Peyer's patch (tissue), 4 donors: ENCODE data around the gene FNDC3B. TPM values are rescaled to one million over a fixed set of nuclear protein-coding genes. Genes with fewer than 3 reads are reported as not detected.

Experiments
- DNase-seq, 3 donors: peaks; one replicate each; pipeline ENCODE4 v3.0.0-alpha.2; 2017 to 2019
- H3K27ac ChIP-seq, 4 donors: fragments of 200-600 bp; sonication (generic); one replicate each; pipeline ENCODE4 v1.5.1; 2016 to 2019
- H3K27me3 ChIP-seq, 2 donors: fragments of 200-600 bp; sonication (generic); one replicate each; pipeline ENCODE4 v1.5.1; 2019
- H3K36me3 ChIP-seq, 3 donors: fragments of 200-600 bp; sonication (generic); one replicate each; pipeline ENCODE4 v1.5.1; 2016 to 2019
- H3K4me1 ChIP-seq, 4 donors: fragments of 200-600 bp; sonication (generic); one replicate each; pipeline ENCODE4 v1.5.1; 2016 to 2019
- H3K4me3 ChIP-seq, 4 donors: fragments of 200-600 bp; sonication (generic); 1 replicate in 3 of 4; 2 replicates in 1 of 4; pipeline ENCODE4 v1.5.1; 2016 to 2019; ENCODE audit warnings: mild to moderate bottlenecking in 1 of 4
- H3K9me3 ChIP-seq, 4 donors: fragments of 200-600 bp; sonication (generic); one replicate each; pipeline ENCODE4 v1.5.1; 2016 to 2019; ENCODE audit warnings: mild to moderate bottlenecking in 1 of 4
- POLR2A ChIP-seq, 2 donors: fragments of 450-650 bp; IDR thresholded peaks; one replicate each; pipeline ENCODE4 v1.5.1; 2017; ENCODE audit warnings: antibody characterized with exemption in 2 of 2, mild to moderate bottlenecking in 2 of 2, moderate library complexity in 2 of 2
- total RNA-seq, 4 donors: library from RNA; depleted of rRNA; stranded (reverse); fragments of >200 nt; gene quantifications; one replicate each; pipeline ENCODE4 v1.1.0, GENCODE V29; 2016
- TF ChIP-seq, protein P1 (sequence below), 6 experiments: fragments of 450-650 bp in 4 of 6; fragments of 200-600 bp in 2 of 6; sonication (generic) in 1 of 6; IDR thresholded peaks; one replicate each; pipeline ENCODE4 v1.5.1; 2017 to 2019; ENCODE audit warnings: antibody characterized with exemption in 6 of 6, mild to moderate bottlenecking in 3 of 6, moderate library complexity in 1 of 6

The FNDC3B gene
- total RNA-seq, 4 donors from 2014 or later = 28.7 to 74.3 (median 54.6) TPM

DNA sequence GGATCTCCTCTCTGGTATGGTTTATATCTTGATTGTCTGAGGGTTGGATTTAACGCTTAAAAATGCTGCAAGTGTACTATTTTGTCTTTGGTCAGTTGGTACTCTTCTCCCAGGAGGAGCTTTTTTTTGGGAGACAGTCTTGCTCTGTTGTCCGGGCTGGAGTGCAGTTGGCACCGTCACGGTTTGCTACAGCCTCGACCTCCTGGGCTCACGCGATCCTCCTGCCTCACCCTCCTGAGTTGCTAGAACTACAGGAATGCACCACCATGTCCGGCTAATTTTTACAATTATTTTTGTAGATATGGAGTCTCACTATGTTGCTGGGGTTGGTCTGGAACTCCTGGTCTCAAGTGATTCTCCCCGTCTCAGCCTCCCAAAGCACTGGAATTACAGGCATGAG is 89.5 kb downstream of the FNDC3B start:
- Histone ChIP-seq H3K36me3 (peaks cover 0 to 6% (median 0%) of the 10 kb centered on the region in 3 donors), H3K9me3 (no peaks in the 10 kb centered on the region), H3K4me1 (peaks cover 0 to 25% (median 4%) of the 10 kb centered on the region in 4 donors), H3K27me3 (no peaks in the 10 kb centered on the region), H3K27ac (peak overlapping the region in 3 of 4 donors; percentile 4 to 72 (median 12)), H3K4me3 (no peak overlapping the region)
- TF ChIP-seq, protein P1, sequence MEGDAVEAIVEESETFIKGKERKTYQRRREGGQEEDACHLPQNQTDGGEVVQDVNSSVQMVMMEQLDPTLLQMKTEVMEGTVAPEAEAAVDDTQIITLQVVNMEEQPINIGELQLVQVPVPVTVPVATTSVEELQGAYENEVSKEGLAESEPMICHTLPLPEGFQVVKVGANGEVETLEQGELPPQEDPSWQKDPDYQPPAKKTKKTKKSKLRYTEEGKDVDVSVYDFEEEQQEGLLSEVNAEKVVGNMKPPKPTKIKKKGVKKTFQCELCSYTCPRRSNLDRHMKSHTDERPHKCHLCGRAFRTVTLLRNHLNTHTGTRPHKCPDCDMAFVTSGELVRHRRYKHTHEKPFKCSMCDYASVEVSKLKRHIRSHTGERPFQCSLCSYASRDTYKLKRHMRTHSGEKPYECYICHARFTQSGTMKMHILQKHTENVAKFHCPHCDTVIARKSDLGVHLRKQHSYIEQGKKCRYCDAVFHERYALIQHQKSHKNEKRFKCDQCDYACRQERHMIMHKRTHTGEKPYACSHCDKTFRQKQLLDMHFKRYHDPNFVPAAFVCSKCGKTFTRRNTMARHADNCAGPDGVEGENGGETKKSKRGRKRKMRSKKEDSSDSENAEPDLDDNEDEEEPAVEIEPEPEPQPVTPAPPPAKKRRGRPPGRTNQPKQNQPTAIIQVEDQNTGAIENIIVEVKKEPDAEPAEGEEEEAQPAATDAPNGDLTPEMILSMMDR (IDR thresholded peaks at IDR 0.05) = no peak
- TF ChIP-seq POLR2A (IDR thresholded peaks at IDR 0.05) = no peak
- DNase-seq = no peak

DNA sequence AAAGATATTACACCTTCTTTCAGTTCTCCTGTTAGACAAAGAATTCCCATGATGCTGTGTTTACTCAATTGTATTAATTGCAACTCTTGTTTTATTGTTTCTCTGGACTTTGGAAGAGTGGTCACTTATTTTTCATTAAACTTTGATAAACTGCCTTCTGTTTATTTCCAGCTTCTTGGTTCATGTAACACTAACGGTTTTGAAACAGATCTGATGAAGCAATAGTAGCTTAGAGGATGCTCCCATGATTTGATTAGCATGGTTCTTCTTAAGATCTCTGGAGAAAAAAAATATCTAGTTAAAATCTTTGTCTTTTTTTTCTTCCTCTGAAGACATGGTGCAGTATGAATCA is 90.1 kb downstream of the FNDC3B start:
- Histone ChIP-seq H3K36me3 (peaks cover 0 to under 1% (median 0%) of the 10 kb centered on the region in 3 donors), H3K9me3 (no peaks in the 10 kb centered on the region), H3K4me3 (no peak overlapping the region), H3K4me1 (peaks cover 0 to 31% (median 4%) of the 10 kb centered on the region in 4 donors), H3K27ac (peak overlapping the region in 3 of 4 donors; percentile 4 to 72 (median 12)), H3K27me3 (no peaks in the 10 kb centered on the region)
- TF ChIP-seq, protein P1 (IDR thresholded peaks at IDR 0.05) = no peak
- no peak for TF ChIP-seq POLR2A (IDR thresholded peaks at IDR 0.05)
- no peak for DNase-seq

DNA sequence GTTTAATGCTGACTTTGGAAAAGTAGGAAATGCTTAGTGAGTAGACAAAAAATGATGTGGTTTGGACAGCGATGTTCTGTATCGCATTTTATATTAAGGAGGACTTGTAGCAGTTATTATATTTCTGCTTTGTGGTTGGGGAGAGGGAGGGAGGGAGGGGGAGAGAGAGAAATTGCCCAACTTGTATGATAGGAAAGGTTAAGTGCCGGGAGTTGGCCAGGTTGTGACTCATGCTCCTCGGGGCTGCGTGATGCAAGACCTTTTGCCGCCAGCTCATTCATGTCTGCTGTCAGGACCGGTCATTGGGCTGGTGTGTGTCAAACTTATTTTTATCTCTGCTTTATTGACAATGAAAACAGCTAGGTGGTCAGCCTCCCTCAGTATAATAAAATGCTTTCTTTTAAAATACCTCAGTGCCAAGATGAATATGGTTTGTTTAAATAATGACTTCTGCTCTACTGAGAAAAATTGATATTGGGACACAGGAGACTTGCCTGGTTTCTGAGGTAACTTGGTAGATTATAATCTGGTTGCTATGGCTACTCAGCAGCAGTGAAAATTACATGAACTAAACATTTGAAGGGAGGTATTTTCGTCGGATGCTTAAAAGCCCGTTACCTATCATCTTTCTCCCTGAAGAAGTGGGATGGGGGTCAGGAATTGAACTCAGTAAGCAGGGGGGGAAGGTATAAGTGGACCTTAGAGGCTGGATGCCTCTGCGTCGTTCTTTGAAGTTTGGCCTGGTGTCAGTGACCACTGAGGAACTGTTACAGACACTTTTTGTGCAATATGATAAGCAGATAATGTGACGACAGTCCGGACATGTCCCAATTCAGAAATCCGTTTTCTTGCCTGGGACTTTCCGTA is 90.7 kb downstream of the FNDC3B start:
- Histone ChIP-seq H3K27me3 (no peaks in the 10 kb centered on the region), H3K27ac (peak overlapping the region; percentile 18 to 72 (median 41)), H3K4me1 (peaks cover 0 to 37% (median 4%) of the 10 kb centered on the region in 4 donors), H3K9me3 (no peaks in the 10 kb centered on the region), H3K36me3 (no peaks in the 10 kb centered on the region), H3K4me3 (no peak overlapping the region)
- DNase-seq = peak; percentile 48 to 91 (median 81)
- no peak for TF ChIP-seq POLR2A (IDR thresholded peaks at IDR 0.05)
- TF ChIP-seq, protein P1 (IDR thresholded peaks at IDR 0.05) = no peak

DNA sequence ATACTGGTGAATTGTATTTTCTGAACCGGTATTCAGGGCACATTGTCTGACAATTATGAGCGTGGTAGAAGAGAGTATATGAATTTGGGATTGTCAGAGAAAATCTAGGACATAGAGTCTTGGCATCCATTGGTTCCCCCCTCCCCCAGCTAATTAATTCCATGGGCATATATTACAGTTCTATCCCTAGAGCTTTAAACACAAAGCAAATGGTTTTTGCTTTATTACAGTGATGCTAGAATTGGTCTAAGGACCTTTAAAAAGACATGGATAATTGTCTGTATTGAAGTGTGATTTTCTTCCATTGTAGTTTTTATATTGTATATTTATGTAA is 91.3 kb downstream of the FNDC3B start:
- Histone ChIP-seq H3K9me3 (no peaks in the 10 kb centered on the region), H3K27ac (peak overlapping the region in 3 of 4 donors; percentile 33 to 72 (median 49)), H3K4me3 (no peak overlapping the region), H3K36me3 (no peaks in the 10 kb centered on the region), H3K27me3 (no peaks in the 10 kb centered on the region), H3K4me1 (peaks cover 0 to 43% (median 4%) of the 10 kb centered on the region in 4 donors)
- no peak for DNase-seq
- no peak for TF ChIP-seq POLR2A (IDR thresholded peaks at IDR 0.05)
- TF ChIP-seq, protein P1 (IDR thresholded peaks at IDR 0.05) = no peak

DNA sequence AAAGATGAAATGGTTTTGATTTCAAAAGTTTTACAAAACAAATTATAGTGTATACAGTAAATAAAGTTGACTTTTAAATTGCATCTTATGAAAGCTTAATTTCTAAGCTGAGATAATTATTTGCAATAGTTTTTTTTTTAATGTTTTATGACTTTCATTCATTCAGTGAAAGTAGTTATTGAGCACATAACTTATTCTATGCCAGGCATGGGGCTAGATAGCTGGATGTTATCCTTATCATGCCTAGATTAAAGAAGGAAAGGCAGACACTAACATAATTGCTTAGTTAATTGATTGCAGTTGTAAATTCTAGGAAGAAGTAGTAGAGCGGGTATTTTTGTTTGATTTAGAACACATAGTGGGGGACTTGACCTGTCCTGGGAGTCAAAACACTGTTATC is 92.4 kb downstream of the FNDC3B start:
- no peak for DNase-seq
- H3K36me3 ChIP-seq = no peaks in the 10 kb centered on the region
- no peaks in the 10 kb centered on the region for H3K9me3 ChIP-seq
- peak overlapping the region in 1 of 4 donors; percentile 36 for H3K27ac ChIP-seq
- no peak overlapping the region for H3K4me3 ChIP-seq
- H3K4me1 ChIP-seq = peaks cover 0 to 49% (median 3%) of the 10 kb centered on the region in 4 donors
- TF ChIP-seq, protein P1 (IDR thresholded peaks at IDR 0.05) = no peak
- TF ChIP-seq POLR2A (IDR thresholded peaks at IDR 0.05) = no peak
- no peaks in the 10 kb centered on the region for H3K27me3 ChIP-seq
